Cardiac muscle cell (in vitro differentiated cells and primary cell): ENCODE results near the gene NFKBIA. TPM values are rescaled to one million over a fixed set of nuclear protein-coding genes. Genes with fewer than 3 reads are reported as not detected.
"Not testable (repeated sequence)": the region's sequence is repeated elsewhere in the genome, so short reads cannot be mapped to it uniquely, and the experiment has no call there.

Experiments used
- DNase-seq, 2 donors: peaks; one replicate each; pipeline versions ENCODE4 v3.0.0 to v3.0.0-alpha.2; 2010 to 2017; ENCODE audit warnings: low read depth in 1 of 2, low spot score in 1 of 2
- H3K27ac ChIP-seq: fragments of 200-600 bp; sonication (generic); 2 replicates; pipeline ENCODE4 v1.5.1; 2016
- H3K27me3 ChIP-seq: fragments of 200-600 bp; sonication (generic); 2 replicates; pipeline ENCODE4 v1.6.0; 2016; ENCODE audit warnings: control low read depth
- H3K36me3 ChIP-seq: fragments of 200-600 bp; sonication (generic); 2 replicates; pipeline ENCODE4 v1.5.1; 2016; ENCODE audit warnings: control low read depth
- H3K4me1 ChIP-seq: fragments of 200-600 bp; sonication (generic); 2 replicates; pipeline ENCODE4 v1.8.1; 2017; ENCODE audit warnings: low read depth, mild to moderate bottlenecking, mixed run types
- H3K4me3 ChIP-seq: fragments of 200-600 bp; sonication (generic); 2 replicates; pipeline ENCODE4 v1.5.1; 2016; ENCODE audit warnings: mild to moderate bottlenecking
- H3K9me3 ChIP-seq: fragments of 200-600 bp; sonication (generic); 2 replicates; pipeline ENCODE4 v1.5.1; 2017; ENCODE audit warnings: low read depth, mild to moderate bottlenecking, control low read depth
- polyA plus RNA-seq: library from polyadenylated mRNA; unstranded; fragments of >200 nt; fragmentation: Nextera tagmentation; extraction: Ambion mirVana; gene quantifications from 2 replicates; pipeline ENCODE4 v1.2.1, GENCODE V29; 2016
- total RNA-seq: library from RNA; depleted of rRNA; stranded (reverse); fragments of >200 nt; gene quantifications from 2 replicates; pipeline ENCODE4 v1.2.3, GENCODE V29; 2016
- TF ChIP-seq, protein P1 (sequence below): IDR thresholded peaks from 2 replicates; pipeline ENCODE4 v1.5.1; 2012; ENCODE audit warnings: low read depth, mild to moderate bottlenecking, low read length

NFKBIA gene
- total and polyA plus RNA-seq, 2 experiments from 2014 or later, result 64.1 to 148 TPM

DNA sequence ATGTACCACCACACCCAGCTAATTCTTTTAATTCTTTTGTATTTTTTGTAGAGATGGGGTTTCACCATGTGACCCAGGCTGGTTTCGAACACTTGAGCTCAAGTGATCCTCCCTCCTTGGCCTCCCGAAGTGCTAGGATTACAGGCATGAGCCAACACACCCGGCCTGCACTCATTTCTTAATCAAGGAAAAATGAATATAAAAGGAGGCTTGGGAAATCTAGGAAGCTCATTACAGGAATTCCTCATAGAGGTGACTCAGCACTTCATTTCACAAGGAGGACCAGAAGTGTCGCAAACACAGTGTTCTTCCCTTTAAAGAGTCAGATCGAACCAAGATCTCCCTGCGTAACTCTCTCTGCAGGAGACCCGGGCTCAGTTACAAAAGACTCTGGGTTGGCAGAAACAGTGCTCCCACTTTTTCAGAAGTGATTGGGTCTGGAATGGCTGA lies 30.3 kb downstream of the NFKBIA start:
- peak in 1 of 2 donors; percentile 99 for DNase-seq
- no peaks in the 10 kb centered on the region for H3K36me3 ChIP-seq
- TF ChIP-seq, protein P1, sequence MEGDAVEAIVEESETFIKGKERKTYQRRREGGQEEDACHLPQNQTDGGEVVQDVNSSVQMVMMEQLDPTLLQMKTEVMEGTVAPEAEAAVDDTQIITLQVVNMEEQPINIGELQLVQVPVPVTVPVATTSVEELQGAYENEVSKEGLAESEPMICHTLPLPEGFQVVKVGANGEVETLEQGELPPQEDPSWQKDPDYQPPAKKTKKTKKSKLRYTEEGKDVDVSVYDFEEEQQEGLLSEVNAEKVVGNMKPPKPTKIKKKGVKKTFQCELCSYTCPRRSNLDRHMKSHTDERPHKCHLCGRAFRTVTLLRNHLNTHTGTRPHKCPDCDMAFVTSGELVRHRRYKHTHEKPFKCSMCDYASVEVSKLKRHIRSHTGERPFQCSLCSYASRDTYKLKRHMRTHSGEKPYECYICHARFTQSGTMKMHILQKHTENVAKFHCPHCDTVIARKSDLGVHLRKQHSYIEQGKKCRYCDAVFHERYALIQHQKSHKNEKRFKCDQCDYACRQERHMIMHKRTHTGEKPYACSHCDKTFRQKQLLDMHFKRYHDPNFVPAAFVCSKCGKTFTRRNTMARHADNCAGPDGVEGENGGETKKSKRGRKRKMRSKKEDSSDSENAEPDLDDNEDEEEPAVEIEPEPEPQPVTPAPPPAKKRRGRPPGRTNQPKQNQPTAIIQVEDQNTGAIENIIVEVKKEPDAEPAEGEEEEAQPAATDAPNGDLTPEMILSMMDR, result no peak
- H3K4me1 ChIP-seq, result no peaks in the 10 kb centered on the region
- no peaks in the 10 kb centered on the region for H3K9me3 ChIP-seq
- H3K27ac ChIP-seq, result no peak overlapping the region
- H3K4me3 ChIP-seq, result no peak overlapping the region
- no peaks in the 10 kb centered on the region for H3K27me3 ChIP-seq

DNA sequence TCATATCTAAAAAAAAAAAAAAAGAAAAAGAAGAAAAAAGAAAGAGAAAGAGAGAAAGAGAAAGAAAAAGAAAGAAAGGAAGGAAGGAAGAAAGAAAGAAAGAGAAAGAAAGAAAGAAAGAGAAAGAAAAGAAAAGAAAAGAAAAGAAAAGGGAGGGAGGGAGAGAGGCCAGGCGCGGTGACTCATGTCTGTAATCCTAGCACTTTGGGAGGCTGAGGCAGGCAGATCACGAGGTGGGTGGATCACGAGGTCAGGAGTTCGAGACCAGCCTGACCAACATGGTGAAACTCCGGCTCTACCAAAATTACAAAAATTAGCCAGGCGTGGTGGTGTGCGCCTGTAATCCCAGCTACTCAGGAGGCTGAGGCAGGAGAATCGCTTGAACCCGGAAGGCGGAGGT lies 31.3 kb downstream of the NFKBIA start:
- not testable (repeated sequence) for H3K4me3 ChIP-seq, H3K27me3 ChIP-seq, H3K27ac ChIP-seq, DNase-seq, H3K4me1 ChIP-seq, H3K36me3 ChIP-seq, H3K9me3 ChIP-seq

DNA sequence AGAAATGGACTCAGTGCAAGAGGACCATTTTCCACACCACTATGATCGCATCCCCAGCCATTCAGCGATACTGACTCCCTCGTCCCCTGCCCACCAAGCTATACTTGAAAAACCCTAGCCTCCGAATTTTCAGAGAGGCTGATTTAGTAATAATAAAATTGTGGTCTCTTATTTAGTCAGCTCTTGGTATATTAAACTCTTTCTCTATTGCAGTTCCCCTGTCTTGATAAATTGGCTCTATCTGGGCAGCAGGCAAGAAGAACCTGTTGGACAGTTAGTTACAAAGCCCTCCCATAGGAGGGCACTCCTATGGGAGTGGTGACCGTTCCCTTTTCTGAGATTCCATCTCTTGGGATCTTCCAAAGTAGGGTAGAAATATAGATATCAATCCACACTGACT lies 33.6 kb downstream of the NFKBIA start:
- H3K9me3 ChIP-seq, result no peaks in the 10 kb centered on the region
- H3K27me3 ChIP-seq, result no peaks in the 10 kb centered on the region
- no peak for DNase-seq
- TF ChIP-seq, protein P1, result no peak
- H3K4me1 ChIP-seq, result peaks cover 25% of the 10 kb centered on the region
- H3K36me3 ChIP-seq, result no peaks in the 10 kb centered on the region
- H3K4me3 ChIP-seq, result no peak overlapping the region
- H3K27ac ChIP-seq, result no peak overlapping the region

DNA sequence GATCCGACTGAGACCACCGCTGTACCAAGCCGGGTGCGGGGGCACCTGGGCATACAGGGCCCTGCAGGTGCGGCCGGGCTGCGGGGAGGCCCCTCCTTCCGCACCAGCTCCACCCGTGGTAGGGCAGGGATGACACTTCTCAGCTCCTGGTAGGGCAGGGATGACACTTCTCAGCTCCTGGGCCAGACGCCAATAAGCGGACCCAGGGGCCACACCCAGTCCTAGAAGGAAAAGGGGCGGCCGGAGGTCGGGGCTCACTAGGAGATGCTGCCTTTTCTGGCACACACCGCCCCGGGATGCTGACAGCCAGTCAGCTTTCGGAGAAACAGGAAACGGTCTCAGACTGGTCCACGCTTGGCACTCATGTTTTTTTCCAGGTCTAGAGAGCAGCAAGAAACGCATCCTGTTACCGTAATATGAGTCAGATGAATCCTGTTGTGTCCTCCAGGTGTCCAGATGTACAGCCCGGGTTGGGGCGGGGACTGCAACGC lies 34.8 kb downstream of the NFKBIA start:
- TF ChIP-seq, protein P1, result no peak
- no peak for DNase-seq
- no peaks in the 10 kb centered on the region for H3K27me3 ChIP-seq
- no peak overlapping the region for H3K4me3 ChIP-seq
- no peaks in the 10 kb centered on the region for H3K9me3 ChIP-seq
- H3K27ac ChIP-seq, result no peak overlapping the region
- H3K36me3 ChIP-seq, result no peaks in the 10 kb centered on the region
- H3K4me1 ChIP-seq, result peaks cover 31% of the 10 kb centered on the region

DNA sequence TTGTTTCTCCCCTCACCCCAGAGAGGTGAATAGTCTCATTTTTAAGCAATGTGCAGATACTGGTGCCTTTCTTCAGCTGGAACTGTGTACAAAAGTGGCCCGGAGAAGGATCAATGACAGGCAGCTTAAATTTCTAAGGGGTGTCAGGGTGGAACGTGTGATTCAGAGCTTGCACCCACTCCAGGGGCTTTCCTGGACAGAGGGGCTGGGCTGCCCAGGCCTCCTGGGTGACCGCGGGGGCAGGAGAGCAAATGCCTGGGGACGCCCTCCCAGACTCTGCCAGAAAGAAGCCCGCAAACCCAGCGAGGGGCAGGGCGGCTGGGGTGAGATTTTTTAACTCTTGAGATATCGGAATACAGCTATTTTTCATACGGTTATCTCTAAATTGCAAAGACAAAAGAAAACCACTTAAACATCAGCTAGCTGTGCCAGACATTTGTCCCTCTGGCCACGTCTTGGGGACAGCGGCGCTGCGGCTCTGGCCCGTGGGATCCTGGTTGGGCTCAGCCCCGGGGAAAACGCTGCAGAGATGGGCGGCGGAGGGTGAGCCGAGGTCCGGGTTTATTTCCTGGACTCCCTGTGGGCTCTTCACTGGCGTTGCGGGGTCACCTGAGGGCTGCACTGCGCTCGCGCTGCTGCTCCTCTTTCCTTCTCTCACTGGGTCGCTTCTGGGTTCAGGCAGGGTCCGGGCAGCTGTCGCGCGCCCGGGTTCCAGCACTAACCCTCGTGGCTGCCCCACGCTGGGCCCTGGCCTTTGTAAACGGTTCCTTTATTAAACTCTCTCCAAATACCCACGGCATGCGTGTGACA lies 35.8 kb downstream of the NFKBIA start:
- peaks cover 31% of the 10 kb centered on the region for H3K4me1 ChIP-seq
- H3K27ac ChIP-seq, result peak overlapping the region; percentile 78
- TF ChIP-seq, protein P1, result no peak

DNA sequence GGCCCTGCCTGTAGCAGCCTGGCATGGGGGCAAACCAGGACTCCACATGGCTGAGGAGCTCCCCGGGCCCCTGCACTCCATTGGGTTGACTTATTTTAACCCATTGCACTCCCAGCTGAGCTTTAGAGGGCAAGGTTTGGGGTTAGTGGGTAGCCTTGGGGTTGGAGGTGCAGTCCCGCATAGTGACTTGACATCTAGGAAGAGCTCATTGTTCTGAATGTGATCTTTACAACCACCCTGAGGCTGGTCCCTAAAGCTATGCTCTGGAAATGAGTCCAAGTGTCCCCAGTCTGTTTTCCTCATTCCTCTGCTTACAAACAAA lies 36.4 kb downstream of the NFKBIA start:
- peak overlapping the region; percentile 78 for H3K27ac ChIP-seq
- H3K27me3 ChIP-seq, result no peaks in the 10 kb centered on the region
- TF ChIP-seq, protein P1, result no peak
- no peaks in the 10 kb centered on the region for H3K36me3 ChIP-seq
- no peak for DNase-seq
- no peaks in the 10 kb centered on the region for H3K9me3 ChIP-seq
- H3K4me3 ChIP-seq, result no peak overlapping the region
- peaks cover 31% of the 10 kb centered on the region for H3K4me1 ChIP-seq

More for the DNA sequence above, 35.8 kb downstream of the NFKBIA start:
- Histone ChIP-seq H3K36me3 (no peaks in the 10 kb centered on the region), H3K4me3 (no peak overlapping the region), H3K27me3 (no peaks in the 10 kb centered on the region), H3K9me3 (no peaks in the 10 kb centered on the region)
- DNase-seq, result peak in 1 of 2 donors; percentile 22
